ENCODE results near the gene ATP6V0E1.

ATP6V0E1 gene

GRCh38 chr5:172983542-172984243, at the start of gene ATP6V0E1:
ATP6V0E1 (plus strand) TSS chr5:172983771; CDS start chr5:172983861, 90 bp downstream.
- DNase-seq = peak; percentile 98

GRCh38 chr5:172935096-172935495, 48.5 kb upstream of the ATP6V0E1 start:
- peak; percentile 51 for DNase-seq

GRCh38 chr5:172936401-172936800, 47.2 kb upstream of the ATP6V0E1 start:
- no peak for DNase-seq

GRCh38 chr5:172939071-172939470, 44.5 kb upstream of the ATP6V0E1 start:
- DNase-seq = peak; percentile 84

GRCh38 chr5:172939611-172940267, 43.8 kb upstream of the ATP6V0E1 start:
- DNase-seq = peak; percentile 94

GRCh38 chr5:172940268-172941066, 43.1 kb upstream of the ATP6V0E1 start:
- DNase-seq = no peak

GRCh38 chr5:172941067-172941516, 42.5 kb upstream of the ATP6V0E1 start:
- peak; percentile 65 for DNase-seq

GRCh38 chr5:172942556-172942955, 41.0 kb upstream of the ATP6V0E1 start:
- DNase-seq = no peak

- DNase-seq = peak; percentile 81
These were observed 40.2 kb upstream of the ATP6V0E1 start for GRCh38 chr5:172943283-172943841.

- DNase-seq = no peak
These were observed 39.7 kb upstream of the ATP6V0E1 start for GRCh38 chr5:172943906-172944305.

- no peak for DNase-seq
These were observed 38.8 kb upstream of the ATP6V0E1 start for GRCh38 chr5:172944741-172945140.

- no peak for DNase-seq
These were observed 38.4 kb upstream of the ATP6V0E1 start for GRCh38 chr5:172945151-172945550.

GRCh38 chr5:172946146-172946545, 37.4 kb upstream of the ATP6V0E1 start:
- no peak for DNase-seq

GRCh38 chr5:172949426-172949825, 34.1 kb upstream of the ATP6V0E1 start:
- no peak for DNase-seq

- DNase-seq = no peak
These were observed 33.2 kb upstream of the ATP6V0E1 start for GRCh38 chr5:172950176-172950965.

- DNase-seq = no peak
These were observed 32.1 kb upstream of the ATP6V0E1 start for GRCh38 chr5:172951371-172952033.

- DNase-seq = no peak
These were observed 31.5 kb upstream of the ATP6V0E1 start for GRCh38 chr5:172952034-172952511.

- DNase-seq = no peak
These were observed 29.5 kb upstream of the ATP6V0E1 start for GRCh38 chr5:172953776-172954675.

GRCh38 chr5:172954751-172955159, 28.8 kb upstream of the ATP6V0E1 start:
- no peak for DNase-seq

- no peak for DNase-seq
These were observed 27.3 kb upstream of the ATP6V0E1 start for GRCh38 chr5:172956228-172956627.

GRCh38 chr5:172956936-172957335, 26.6 kb upstream of the ATP6V0E1 start:
- no peak for DNase-seq

All from NCI-H69 (cell line).